Brain pericyte (primary cell): ENCODE data around the gene PUS10.

Experiments
- DNase-seq: peaks from one replicate; pipeline ENCODE4 v3.0.0-alpha.2; 2012; ENCODE audit warnings: low read depth, low spot score

Gene PUS10

GRCh38 chr2:60972889-60973656 lies 45.0 kb downstream of the PUS10 start:
- DNase-seq, result no peak

- DNase-seq, result no peak
These were observed 51.3 kb downstream of the PUS10 start for GRCh38 chr2:60966507-60967405.

- DNase-seq, result no peak
These were observed 52.6 kb downstream of the PUS10 start for GRCh38 chr2:60965499-60965785.

GRCh38 chr2:60964651-60965498 lies 53.2 kb downstream of the PUS10 start:
- DNase-seq, result no peak

GRCh38 chr2:60963190-60963589 lies 54.9 kb downstream of the PUS10 start:
- DNase-seq, result no peak

GRCh38 chr2:60962528-60962927 lies 55.5 kb downstream of the PUS10 start:
- DNase-seq, result no peak

GRCh38 chr2:60961457-60961856 lies 56.6 kb downstream of the PUS10 start:
- DNase-seq, result no peak

GRCh38 chr2:60960706-60961105 lies 57.3 kb downstream of the PUS10 start:
- DNase-seq, result no peak

- no peak for DNase-seq
These were observed 58.6 kb downstream of the PUS10 start for GRCh38 chr2:60959501-60959900.

- no peak for DNase-seq
These were observed 59.3 kb downstream of the PUS10 start for GRCh38 chr2:60958800-60959199.

GRCh38 chr2:60958361-60958760 lies 59.7 kb downstream of the PUS10 start:
- no peak for DNase-seq

GRCh38 chr2:60957643-60958042 lies 60.4 kb downstream of the PUS10 start:
- DNase-seq, result no peak

- no peak for DNase-seq
These were observed 60.8 kb downstream of the PUS10 start for GRCh38 chr2:60957224-60957623.

GRCh38 chr2:60954139-60954538 lies 63.9 kb downstream of the PUS10 start:
- no peak for DNase-seq

GRCh38 chr2:60948926-60949579 lies 69.0 kb downstream of the PUS10 start:
- DNase-seq, result no peak

GRCh38 chr2:60948161-60948560 lies 69.9 kb downstream of the PUS10 start:
- DNase-seq, result no peak

- DNase-seq, result no peak
These were observed 71.0 kb downstream of the PUS10 start for GRCh38 chr2:60947056-60947455.

GRCh38 chr2:60945341-60945740 lies 72.7 kb downstream of the PUS10 start:
- no peak for DNase-seq

- DNase-seq, result no peak
These were observed 78.4 kb downstream of the PUS10 start for GRCh38 chr2:60939622-60940021.

- no peak for DNase-seq
These were observed 79.8 kb downstream of the PUS10 start for GRCh38 chr2:60938301-60938700.

GRCh38 chr2:60936757-60937156 lies 81.3 kb downstream of the PUS10 start:
- no peak for DNase-seq
